ENCODE data around the gene GNA15. TPM values are rescaled to one million over a fixed set of nuclear protein-coding genes. Genes with fewer than 3 reads are reported as not detected.
"Not testable (repeated sequence)": the region's sequence is repeated elsewhere in the genome, so short reads cannot be mapped to it uniquely, and the experiment has no call there.

The GNA15 gene
- total RNA-seq, 3 donors from 2014 or later = 7.8 to 16.2 (median 8.5) TPM

GRCh38 chr19:3151563-3152418 lies 16.0 kb downstream of the GNA15 start:
- Histone ChIP-seq H3K27ac (no peak overlapping the region), H3K9me3 (no peaks in the 10 kb centered on the region), H3K4me1 (no peaks in the 10 kb centered on the region), H3K4me3 (no peak overlapping the region), H3K36me3 (no peaks in the 10 kb centered on the region), H3K27me3 (no peaks in the 10 kb centered on the region)
- intact Hi-C loops (cut with DNase I; ENCODE audit: low total_unique reads) = no loop called here
- TF ChIP-seq POLR2AphosphoS5 (IDR thresholded peaks at IDR 0.05) (no peak), POLR2A (IDR thresholded peaks at IDR 0.05) (no peak), CTCF (IDR thresholded peaks at IDR 0.05) (no peak)
- DNase-seq (ENCODE audit: low spot score in 2 of 2) = no peak

DNA sequence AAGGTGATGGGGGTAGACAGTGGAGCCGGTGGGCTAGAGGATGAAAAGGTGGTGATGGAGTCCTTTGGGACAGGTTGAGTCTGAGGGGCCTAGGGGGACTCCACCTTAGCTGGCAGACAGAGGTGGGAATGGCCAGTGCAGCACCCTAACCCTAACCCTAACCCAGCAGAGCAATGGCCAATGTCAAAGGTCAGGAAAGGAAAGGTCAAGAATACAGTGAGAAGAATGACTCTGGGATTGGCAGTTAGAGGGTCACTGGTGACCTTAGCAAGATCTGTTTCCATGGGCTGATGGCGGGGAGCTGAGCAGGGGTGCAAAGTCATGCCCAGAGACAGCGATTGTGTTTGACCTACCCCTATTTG lies 16.6 kb downstream of the GNA15 start:
- H3K36me3 ChIP-seq = no peaks in the 10 kb centered on the region
- H3K4me3 ChIP-seq = no peak overlapping the region
- no peak for TF ChIP-seq CTCF (IDR thresholded peaks at IDR 0.05)
- H3K9me3 ChIP-seq = no peaks in the 10 kb centered on the region
- H3K27ac ChIP-seq = no peak overlapping the region
- intact Hi-C loops (cut with DNase I; ENCODE audit: low total_unique reads) = no loop called here
- H3K4me1 ChIP-seq = no peaks in the 10 kb centered on the region
- DNase-seq (ENCODE audit: low spot score in 2 of 2) = no peak
- no peaks in the 10 kb centered on the region for H3K27me3 ChIP-seq

- Histone ChIP-seq H3K27me3 (no peaks in the 10 kb centered on the region), H3K27ac (no peak overlapping the region), H3K4me3 (no peak overlapping the region), H3K4me1 (no peaks in the 10 kb centered on the region), H3K36me3 (no peaks in the 10 kb centered on the region), H3K9me3 (no peaks in the 10 kb centered on the region)
- TF ChIP-seq POLR2A (IDR thresholded peaks at IDR 0.05) (no peak), CTCF (IDR thresholded peaks at IDR 0.05) (no peak), POLR2AphosphoS5 (IDR thresholded peaks at IDR 0.05) (no peak)
- intact Hi-C loops (cut with DNase I; ENCODE audit: low total_unique reads) = no loop called here
- DNase-seq (ENCODE audit: low spot score in 2 of 2) = no peak
Measured at GRCh38 chr19:3153286-3154230, 17.7 kb downstream of the GNA15 start.

DNA sequence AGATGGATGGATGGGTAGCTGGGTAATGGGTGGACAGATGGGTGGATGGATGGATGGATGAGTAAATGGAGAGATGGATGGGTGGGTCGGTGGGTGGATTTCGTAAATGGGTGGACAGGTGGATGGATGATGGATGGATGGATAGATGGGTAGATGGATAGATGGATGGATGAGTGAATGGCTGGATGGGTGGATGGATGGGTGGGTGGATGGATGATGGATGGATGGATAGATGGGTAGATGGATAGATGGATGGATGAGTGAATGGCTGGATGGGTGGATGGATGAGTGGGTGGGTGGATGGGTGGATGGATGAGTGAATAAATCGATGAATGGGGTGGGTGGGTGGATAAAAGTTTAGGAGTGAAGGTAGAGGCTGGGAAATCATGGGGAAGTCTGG lies 18.6 kb downstream of the GNA15 start:
- H3K9me3 ChIP-seq; H3K27me3 ChIP-seq; H3K4me1 ChIP-seq; intact Hi-C loops (cut with DNase I; ENCODE audit: low total_unique reads); H3K4me3 ChIP-seq; DNase-seq (ENCODE audit: low spot score in 2 of 2); H3K36me3 ChIP-seq: not testable (repeated sequence)
- peak overlapping the region in 1 of 2 donors; percentile 55 for H3K27ac ChIP-seq

DNA sequence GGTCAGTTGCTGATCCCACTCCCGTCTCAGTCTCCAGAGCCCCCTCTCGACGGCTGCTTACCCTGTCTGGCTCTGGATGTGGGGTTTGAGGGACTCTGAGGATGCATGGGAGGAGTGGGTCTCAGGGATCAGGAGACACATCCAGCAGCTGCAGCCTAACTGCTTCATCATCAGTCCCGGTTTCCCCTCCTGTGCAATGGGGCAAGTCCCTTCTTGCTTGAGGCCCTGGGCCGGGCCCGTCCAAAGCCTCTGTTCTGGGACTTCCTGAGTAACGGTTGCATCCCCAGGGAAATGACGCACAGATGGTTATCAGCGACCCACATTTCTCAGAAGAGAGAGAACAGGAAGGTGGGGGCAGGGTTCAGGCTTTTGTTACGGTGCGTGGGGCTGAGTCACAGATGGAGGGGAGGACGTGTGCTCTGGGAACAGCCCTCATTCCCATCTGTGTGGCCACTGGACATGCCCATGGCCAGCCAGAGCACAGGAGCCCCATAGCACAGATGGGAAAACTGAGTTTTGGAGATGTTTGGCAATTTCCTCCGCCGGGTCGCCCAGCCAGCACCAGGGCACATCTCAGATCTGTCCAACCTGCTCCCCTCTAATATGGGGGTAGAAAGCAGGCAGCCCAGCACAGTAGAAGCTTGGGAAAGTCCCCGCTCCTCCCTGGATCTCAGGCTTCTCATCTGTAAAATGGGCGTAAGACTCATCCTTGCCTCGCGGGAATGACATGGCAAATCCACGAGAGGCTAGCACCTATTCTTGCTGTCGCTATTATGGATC lies 19.3 kb downstream of the GNA15 start:
- TF ChIP-seq POLR2AphosphoS5 (IDR thresholded peaks at IDR 0.05) (peak in 2 of 3 donors; percentile 73 to 76), CTCF (IDR thresholded peaks at IDR 0.05) (no peak)
- Histone ChIP-seq H3K9me3 (no peaks in the 10 kb centered on the region), H3K27me3 (no peaks in the 10 kb centered on the region), H3K4me3 (no peak overlapping the region), H3K27ac (peak overlapping the region in 1 of 2 donors; percentile 55), H3K36me3 (no peaks in the 10 kb centered on the region), H3K4me1 (no peaks in the 10 kb centered on the region)
- intact Hi-C loops (cut with DNase I; ENCODE audit: low total_unique reads) = no loop called here
- peak in 1 of 2 donors; percentile 30 for DNase-seq (ENCODE audit: low spot score in 2 of 2)

Data from breast epithelium (tissue), 4 donors.